H1 (cell line): Measurements from ENCODE around the gene ALDH1A2. TPM values are rescaled to one million over a fixed set of nuclear protein-coding genes. Genes with fewer than 3 reads are reported as not detected.

Source experiments
- CTCF ChIA-PET: fragments of 300-600 bp; sonication (Branson Sonifier 250); formaldehyde crosslinking; loops from one replicate; lab custom pipeline; 2021; ENCODE audit not compliant: partially characterized antibody; lab: Charles Lee
- POLR2A ChIA-PET: fragments of 300-600 bp; sonication (Branson Sonifier 250); formaldehyde crosslinking; loops from one replicate; lab custom pipeline; 2021; ENCODE audit warnings: inconsistent platforms; ENCODE audit not compliant: partially characterized antibody; lab: Charles Lee
- DNase-seq, 2 experiments: peaks; one replicate each; pipeline versions ENCODE4 v3.0.0 to v3.0.0-alpha.2; 2010 to 2022; ENCODE audit warnings: low spot score in 2 of 2, low read depth in 1 of 2, mixed read lengths in 1 of 2
- FAIRE-seq: peaks from 2 replicates; lab custom pipeline; 2011; peaks lifted over from hg19 to GRCh38; lab: Jason Lieb, UNC
- H2AFZ ChIP-seq: 2 replicates; pipeline ENCODE4 v1.8.1; 2012; ENCODE audit warnings: low read length, inconsistent platforms
- H2AK5ac ChIP-seq: 2 replicates; pipeline ENCODE4 v1.6.1; 2013; ENCODE audit warnings: low read depth, low read length
- H2BK120ac ChIP-seq: replicated peaks from 2 replicates; pipeline ENCODE3; 2013; ENCODE audit warnings: low read depth, low read length, inconsistent platforms
- H2BK12ac ChIP-seq: 2 replicates; pipeline ENCODE4 v1.6.1; 2013; ENCODE audit warnings: low read depth, low read length
- H2BK15ac ChIP-seq: 2 replicates; pipeline ENCODE4 v1.6.1; 2013; ENCODE audit warnings: low read length
- H2BK20ac ChIP-seq: 2 replicates; pipeline ENCODE4 v1.6.1; 2013; ENCODE audit warnings: low read length
- H2BK5ac ChIP-seq: 2 replicates; pipeline ENCODE4 v1.6.1; 2013; ENCODE audit warnings: low read depth, low read length
- H3K14ac ChIP-seq: 2 replicates; pipeline ENCODE4 v1.6.1; 2013; ENCODE audit warnings: inconsistent platforms; ENCODE audit not compliant: insufficient read length
- H3K18ac ChIP-seq: 2 replicates; pipeline ENCODE4 v1.6.1; 2013; ENCODE audit warnings: low read length; ENCODE audit errors: extremely low read depth
- H3K23ac ChIP-seq: 2 replicates; pipeline ENCODE4 v1.6.1; 2013; ENCODE audit warnings: inconsistent platforms; ENCODE audit not compliant: insufficient read length
- H3K23me2 ChIP-seq: 2 replicates; pipeline ENCODE4 v1.6.1; 2013; ENCODE audit warnings: low read depth, low read length
- H3K27ac ChIP-seq: 2 replicates; pipeline ENCODE4 v1.6.1; 2011; ENCODE audit warnings: low read depth, low read length, inconsistent platforms
- H3K27me3 ChIP-seq, 4 experiments: replicated peaks in 1 of 4; 1 replicate in 1 of 4; 2 replicates in 3 of 4; pipeline versions ENCODE4 v1.6.1 to v1.8.1; 2011 to 2013; ENCODE audit warnings: low read length in 3 of 4, mild to moderate bottlenecking in 3 of 4, inconsistent platforms in 2 of 4, mixed read lengths in 2 of 4, moderate library complexity in 1 of 4; ENCODE audit not compliant: control insufficient read depth in 3 of 4, insufficient read depth in 3 of 4; ENCODE audit errors: extremely low read depth in 1 of 4
- H3K36me3 ChIP-seq, 4 experiments: 2 replicates each; pipeline versions ENCODE4 v1.6.1 to v1.8.1; 2011 to 2013; ENCODE audit warnings: mild to moderate bottlenecking in 4 of 4, low read length in 3 of 4, moderate library complexity in 2 of 4, control low read depth in 1 of 4, inconsistent platforms in 1 of 4; ENCODE audit not compliant: insufficient read depth in 4 of 4, control insufficient read depth in 2 of 4
- H3K4ac ChIP-seq: replicated peaks from 2 replicates; pipeline ENCODE3; 2013; ENCODE audit warnings: low read length, low read depth, mixed read lengths, inconsistent platforms; ENCODE audit not compliant: insufficient read length
- H3K4me1 ChIP-seq, 4 experiments: replicated peaks in 1 of 4; 1 replicate in 1 of 4; 2 replicates in 3 of 4; pipeline versions ENCODE4 v1.6.1 to v1.8.1; 2011 to 2013; ENCODE audit warnings: low read length in 3 of 4, inconsistent platforms in 2 of 4, mixed read lengths in 1 of 4; ENCODE audit not compliant: insufficient read depth in 4 of 4, control insufficient read depth in 3 of 4
- H3K4me2 ChIP-seq, 2 experiments: 2 replicates each; pipeline versions ENCODE4 v1.6.1 to v1.8.1; 2011 to 2013; ENCODE audit warnings: low read depth in 2 of 2, low read length in 2 of 2, control low read depth in 1 of 2, inconsistent platforms in 1 of 2, mild to moderate bottlenecking in 1 of 2; ENCODE audit not compliant: insufficient read depth in 1 of 2
- H3K4me3 ChIP-seq, 4 experiments: fragments of 200-600, 300-600 bp in 1 of 4; sonication (generic), shearing (Covaris generic), sonication (Bioruptor Twin) in 1 of 4; 2 replicates each; pipeline versions ENCODE4 v1.5.1 to v1.8.1; 2011 to 2016; ENCODE audit warnings: low read length in 4 of 4, low read depth in 3 of 4, control low read depth in 2 of 4, inconsistent platforms in 2 of 4, mild to moderate bottlenecking in 2 of 4, mixed read lengths in 1 of 4, moderate library complexity in 1 of 4; ENCODE audit not compliant: insufficient read depth in 2 of 4; ENCODE audit errors: extremely low read depth in 1 of 4
- H3K56ac ChIP-seq: replicated peaks from 2 replicates; pipeline ENCODE3; 2013; ENCODE audit warnings: low read depth, mild to moderate bottlenecking, mixed read lengths, low read length, inconsistent platforms; ENCODE audit not compliant: insufficient read length
- H3K79me1 ChIP-seq: 2 replicates; pipeline ENCODE4 v1.6.1; 2013; ENCODE audit warnings: low read depth, low read length, control low read depth
- H3K79me2 ChIP-seq, 2 experiments: 2 replicates each; pipeline versions ENCODE4 v1.6.1 to v1.8.1; 2012 to 2013; ENCODE audit warnings: low read length in 2 of 2, mild to moderate bottlenecking in 2 of 2, inconsistent platforms in 1 of 2; ENCODE audit not compliant: insufficient read depth in 2 of 2, control insufficient read depth in 1 of 2
- H3K9ac ChIP-seq, 4 experiments: replicated peaks in 1 of 4; 1 replicate in 1 of 4; 2 replicates in 3 of 4; pipeline versions ENCODE4 v1.6.1 to v1.8.1; 2011 to 2013; ENCODE audit warnings: low read depth in 3 of 4, low read length in 3 of 4, control low read depth in 2 of 4, mild to moderate bottlenecking in 2 of 4, moderate library complexity in 2 of 4, inconsistent platforms in 1 of 4; ENCODE audit errors: extremely low read depth in 1 of 4
- H3K9me3 ChIP-seq, 2 experiments: 2 replicates each; pipeline versions ENCODE4 v1.6.1 to v1.8.1; 2012 to 2013; ENCODE audit warnings: mild to moderate bottlenecking in 2 of 2, moderate library complexity in 2 of 2, control low read depth in 1 of 2, inconsistent platforms in 1 of 2, low read depth in 1 of 2, low read length in 1 of 2, mixed read lengths in 1 of 2; ENCODE audit not compliant: insufficient read depth in 2 of 2
- H4K20me1 ChIP-seq, 2 experiments: replicated peaks in 1 of 2; 2 replicates each; pipeline versions ENCODE3 to v1.8.1; 2011 to 2013; ENCODE audit warnings: inconsistent platforms in 2 of 2, low read length in 2 of 2, mild to moderate bottlenecking in 1 of 2; ENCODE audit not compliant: insufficient read depth in 2 of 2, control insufficient read depth in 1 of 2
- H4K5ac ChIP-seq: 2 replicates; pipeline ENCODE4 v1.6.1; 2013; ENCODE audit warnings: low read length, low read depth, mixed read lengths, inconsistent platforms; ENCODE audit not compliant: insufficient read length
- H4K8ac ChIP-seq: 2 replicates; pipeline ENCODE4 v1.8.0; 2013; ENCODE audit warnings: mild to moderate bottlenecking, moderate library complexity, low read length, inconsistent platforms; ENCODE audit not compliant: insufficient read depth; ENCODE audit errors: extremely low read depth
- H4K91ac ChIP-seq: replicated peaks from 2 replicates; pipeline ENCODE3; 2013; ENCODE audit warnings: low read length, mixed read lengths, inconsistent platforms; ENCODE audit not compliant: insufficient read length
- ATF3 ChIP-seq: IDR thresholded peaks from 2 replicates; pipeline ENCODE4 v1.6.1; 2011; ENCODE audit warnings: low read depth, mild to moderate bottlenecking, low read length; ENCODE audit not compliant: insufficient read depth
- CTBP2 ChIP-seq: IDR thresholded peaks from 2 replicates; pipeline ENCODE4 v1.7.0; 2011; ENCODE audit warnings: borderline replicate concordance, mild to moderate bottlenecking, moderate library complexity, mixed read lengths, low read length; ENCODE audit not compliant: insufficient read depth, insufficient read length
- E2F6 ChIP-seq: IDR thresholded peaks from 2 replicates; pipeline ENCODE4 v1.6.1; 2012; ENCODE audit warnings: inconsistent platforms
- EGR1 ChIP-seq: IDR thresholded peaks from 2 replicates; pipeline ENCODE4 v1.6.1; 2011; ENCODE audit warnings: low read depth, low read length, borderline replicate concordance
- EP300 ChIP-seq, 2 experiments: IDR thresholded peaks; 1 replicate in 1 of 2; 2 replicates in 1 of 2; pipeline ENCODE4 v1.6.1; 2011 to 2012; ENCODE audit warnings: low read depth in 2 of 2, low read length in 2 of 2, mild to moderate bottlenecking in 2 of 2, borderline replicate concordance in 1 of 2, inconsistent platforms in 1 of 2, moderate library complexity in 1 of 2
- MAFK ChIP-seq: IDR thresholded peaks from 2 replicates; pipeline ENCODE4 v1.6.1; 2012; ENCODE audit warnings: low read depth, mild to moderate bottlenecking, improper control_type of control experiment, low read length
- PHF8 ChIP-seq: fragments of 200-600 bp; sonication (generic); conservative IDR thresholded peaks from 2 replicates; pipeline ENCODE4 v1.7.1; 2012; ENCODE audit warnings: low read depth, mild to moderate bottlenecking, inconsistent platforms, low read length, moderate library complexity
- RFX5 ChIP-seq: IDR thresholded peaks from 2 replicates; pipeline ENCODE4 v1.6.1; 2011; ENCODE audit warnings: low read depth, low read length, improper control_type of control experiment, borderline replicate concordance
- SRF ChIP-seq: IDR thresholded peaks from 2 replicates; pipeline ENCODE4 v1.6.1; 2011; ENCODE audit warnings: mild to moderate bottlenecking, low read depth, low read length, moderate library complexity
- WGBS, 2 experiments: shearing (Covaris generic) in 1 of 2; methylation state at CpG; one replicate each; pipeline versions ENCODE4 v1.1.6 to v1.1.7; 2013 to 2015; ENCODE audit warnings: low lambda C conversion rate in 2 of 2, mixed read lengths in 2 of 2, inconsistent platforms in 1 of 2, low coverage in 1 of 2, missing lambda C conversion rate in 1 of 2; ENCODE audit not compliant: insufficient replicate concordance in 2 of 2, insufficient coverage in 1 of 2, insufficient read length in 1 of 2; ENCODE audit errors: extremely low coverage in 1 of 2, missing lambda C conversion rate in 1 of 2; 5-methylcytosine and 5-hydroxymethylcytosine counted together
- polyA plus RNA-seq, 7 experiments: library from polyadenylated mRNA; depleted of rRNA in 3 of 7; stranded (reverse) in 5 of 7; unstranded in 2 of 7; fragments of >200 nt in 5 of 7; fragments of 200-250 nt in 2 of 7; gene quantifications; 1 replicate in 5 of 7; 2 replicates in 1 of 7; 4 replicates in 1 of 7; pipeline versions ENCODE4 v1.2.1 to v1.2.3, GENCODE V29; 2011 to 2013; ENCODE audit warnings: missing spikeins in 2 of 7, mixed read lengths in 2 of 7
- total RNA-seq: library from RNA; stranded (reverse); fragmentation: NEBNext Ultra II Directional; extraction: Animal tissue kit (Norgen Biotek cat#: 25700); gene quantifications from 2 replicates; pipeline ENCODE4 v1.2.1, GENCODE V29; 2021

Gene ALDH1A2
- total and polyA plus RNA-seq, 2 of the 8 experiments (the other 6 are each of a cell fraction or from before 2014, with no cell fraction given): 0.06 to 0.24 TPM

GRCh38 chr15:57961919-57962318, 103.6 kb downstream of the ALDH1A2 start:
- no peak overlapping the region for H2BK120ac ChIP-seq
- H4K20me1 ChIP-seq: no peaks in the 10 kb centered on the region
- FAIRE-seq: no peak
- H3K27ac ChIP-seq: no peak overlapping the region
- H3K4me1 ChIP-seq: no peaks in the 10 kb centered on the region
- H4K5ac ChIP-seq: no peak overlapping the region
- no peaks in the 10 kb centered on the region; the same call in 1 of the 2 replicates for H3K23me2 ChIP-seq
- H3K9me3 ChIP-seq: no peaks in the 10 kb centered on the region
- no peak overlapping the region for H2BK20ac ChIP-seq
- no peak overlapping the region for H3K56ac ChIP-seq
- no peaks in the 10 kb centered on the region; a peak in 1 of 7 replicates for H3K27me3 ChIP-seq
- H3K36me3 ChIP-seq: no peaks in the 10 kb centered on the region
- H3K4me3 ChIP-seq: no peak overlapping the region
- H3K4me2 ChIP-seq: no peak overlapping the region
- ChIA-PET POLR2A (no interaction called here), CTCF (no interaction called here)
- no peaks in the 10 kb centered on the region for H3K79me1 ChIP-seq
- 89% methylated on average over 4 of the region's 4 CpGs; no CpG with 5 or more reads in 1 of the 2 experiments for WGBS, 2 experiments
- H2BK5ac ChIP-seq: no peak overlapping the region
- no peaks in the 10 kb centered on the region for H3K79me2 ChIP-seq
- H3K23ac ChIP-seq: no peak overlapping the region
- H4K91ac ChIP-seq: no peak overlapping the region
- H2BK12ac ChIP-seq: no peak overlapping the region
- no peak overlapping the region for H2AFZ ChIP-seq
- H4K8ac ChIP-seq: no peak overlapping the region
- no peak overlapping the region for H2BK15ac ChIP-seq
- H3K14ac ChIP-seq: no peak overlapping the region
- H3K9ac ChIP-seq: no peak overlapping the region
- H3K18ac ChIP-seq: no peak overlapping the region
- no peak for DNase-seq
- H2AK5ac ChIP-seq: no peak overlapping the region
- no peak overlapping the region for H3K4ac ChIP-seq
- TF ChIP-seq CTBP2 (no peak), EP300 (IDR thresholded peaks at IDR 0.05; ENCODE audit: borderline replicate concordance in 1 of 2, low read depth in 2 of 2, low read length in 2 of 2) (no peak), MAFK (no peak), SRF (no peak), ATF3 (no peak), PHF8 (no peak), EGR1 (no peak), E2F6 (no peak), RFX5 (no peak)
